NCI-H526 (cell line): ENCODE data around the gene FRRS1.
A peak's percentile ranks its signal among the peaks of the same experiment; 100 is the strongest.
"Not testable (repeated sequence)": the region's sequence is repeated elsewhere in the genome, so short reads cannot be mapped to it uniquely, and the experiment has no call there.

ENCODE experiments used
- DNase-seq, 2 experiments: peaks; one replicate each; lab custom pipeline; 2025; lab: John Stamatoyannopoulos, UW

FRRS1 gene

DNA sequence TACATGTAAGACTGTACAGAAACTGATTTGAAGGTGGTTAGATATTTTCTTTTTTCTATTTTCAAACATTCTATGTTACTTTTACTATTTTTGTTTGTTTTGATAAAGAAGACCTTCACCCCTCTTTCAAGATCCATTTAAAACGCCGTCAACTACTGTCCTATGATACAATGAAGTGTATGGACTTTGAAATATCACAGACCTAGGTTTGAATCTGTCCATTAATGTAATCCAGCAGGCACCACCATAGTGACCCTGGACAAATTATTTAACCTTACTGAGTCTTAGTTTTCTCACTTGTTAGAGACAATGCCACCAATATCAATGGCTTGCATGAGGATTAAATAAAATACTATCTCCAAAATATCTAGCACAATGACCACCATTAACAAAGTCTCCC lies 2.0 kb downstream of the FRRS1 start:
- no peak for DNase-seq

DNA sequence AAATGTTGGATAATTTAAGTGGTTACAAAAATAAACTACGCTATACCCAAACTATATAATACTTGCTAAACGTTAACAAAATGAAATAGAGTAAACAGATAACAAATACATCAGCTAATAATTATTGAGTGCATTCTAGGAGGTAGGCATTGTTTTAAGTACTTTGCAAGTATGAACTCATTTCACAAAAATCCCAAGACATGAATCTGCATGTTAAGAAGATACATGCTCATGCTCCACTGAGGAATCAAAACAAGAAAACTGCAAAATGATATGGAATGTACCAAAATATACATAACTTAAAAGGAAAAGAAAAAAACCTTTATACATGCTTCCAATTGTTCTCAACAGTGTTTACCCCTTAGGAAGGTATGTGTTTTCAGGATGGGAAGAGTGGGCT lies 2.5 kb downstream of the FRRS1 start:
- DNase-seq, result no peak

DNA sequence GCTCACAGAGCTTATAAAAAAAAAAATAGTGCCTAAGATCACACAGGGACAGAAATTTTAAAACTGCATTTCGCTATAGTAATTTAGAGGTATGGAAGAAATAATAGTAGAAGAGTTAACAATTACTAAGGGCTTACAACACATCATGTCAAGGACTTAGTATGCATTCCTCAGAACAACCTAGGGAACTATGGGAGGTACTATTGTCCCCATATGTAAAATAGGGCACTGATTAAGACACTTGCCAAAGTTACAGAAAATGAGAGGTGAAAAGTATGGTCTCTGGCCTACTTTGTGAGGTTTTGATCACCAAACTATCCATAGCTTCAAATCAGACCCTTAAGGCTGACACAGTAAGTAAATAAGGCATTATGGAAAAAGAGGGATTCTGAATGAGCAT lies 4.7 kb downstream of the FRRS1 start:
- no peak for DNase-seq

DNA sequence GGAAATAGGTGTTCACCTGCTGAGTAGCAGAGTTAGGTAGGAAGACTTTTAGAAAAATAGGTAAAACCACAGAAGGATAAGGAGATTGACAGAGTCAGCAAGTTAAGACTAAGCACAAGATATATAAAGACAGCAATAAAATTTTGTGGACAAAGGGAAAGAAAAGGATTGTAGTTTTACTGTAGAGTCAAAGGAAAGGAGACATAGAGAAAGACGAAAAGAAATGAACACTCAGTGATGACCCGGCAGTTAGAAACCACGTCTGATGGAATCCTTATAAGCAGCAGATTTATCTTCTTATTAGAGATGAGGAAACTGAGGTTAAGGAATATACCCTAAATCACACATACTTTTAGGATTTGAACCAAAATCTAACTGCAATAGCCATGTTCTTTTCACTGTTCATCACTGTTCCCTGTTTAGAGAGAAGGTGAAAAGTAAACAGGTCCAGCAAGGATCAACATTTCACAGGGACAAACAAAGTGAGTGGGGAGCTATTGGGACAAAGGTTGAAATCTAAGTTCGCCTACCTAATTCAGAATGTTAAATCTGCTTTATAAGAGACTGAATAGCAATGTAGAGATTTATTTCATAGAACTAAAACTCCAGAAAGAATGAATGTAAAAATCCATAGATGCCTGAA lies 6.8 kb downstream of the FRRS1 start:
- DNase-seq, result no peak

DNA sequence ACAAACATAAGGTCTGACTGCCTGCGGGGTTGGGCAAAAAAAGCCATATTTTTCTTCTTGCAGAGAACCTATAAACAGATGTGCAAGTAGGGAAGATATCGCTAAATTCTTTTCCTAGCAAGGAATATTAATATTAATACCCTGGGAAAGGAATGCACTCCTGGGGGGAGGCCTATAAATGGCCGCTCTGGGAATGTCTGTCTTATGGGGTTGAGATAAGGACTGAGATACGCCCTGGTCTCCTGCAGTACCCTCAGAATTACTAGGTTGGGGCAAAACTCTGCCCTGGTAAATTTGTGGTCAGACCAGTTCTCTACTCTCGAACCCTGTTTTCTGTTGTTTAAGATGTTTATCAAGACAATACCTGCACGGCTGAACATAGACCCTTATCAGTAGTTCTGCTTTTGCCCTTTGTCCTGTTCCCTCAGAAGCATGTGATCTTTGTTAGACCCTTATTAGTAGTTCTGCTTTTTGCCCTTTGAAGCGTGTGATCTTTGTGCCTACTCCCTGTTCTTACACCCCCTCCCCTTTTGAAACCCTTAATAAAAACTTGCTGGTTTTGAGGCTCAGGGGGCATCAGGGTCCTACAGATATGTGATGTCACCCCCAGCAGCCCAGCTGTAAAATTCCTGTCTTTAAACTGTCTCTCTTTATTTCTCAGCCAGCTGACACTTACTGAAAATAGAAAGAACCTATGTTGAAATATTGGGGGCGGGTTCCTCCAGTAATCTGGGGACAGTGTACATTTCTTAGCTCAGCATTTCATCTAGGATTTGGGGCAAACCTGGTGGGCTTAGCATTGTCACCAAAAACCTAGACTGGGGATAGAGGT lies 7.5 kb downstream of the FRRS1 start:
- not testable (repeated sequence) for DNase-seq

DNA sequence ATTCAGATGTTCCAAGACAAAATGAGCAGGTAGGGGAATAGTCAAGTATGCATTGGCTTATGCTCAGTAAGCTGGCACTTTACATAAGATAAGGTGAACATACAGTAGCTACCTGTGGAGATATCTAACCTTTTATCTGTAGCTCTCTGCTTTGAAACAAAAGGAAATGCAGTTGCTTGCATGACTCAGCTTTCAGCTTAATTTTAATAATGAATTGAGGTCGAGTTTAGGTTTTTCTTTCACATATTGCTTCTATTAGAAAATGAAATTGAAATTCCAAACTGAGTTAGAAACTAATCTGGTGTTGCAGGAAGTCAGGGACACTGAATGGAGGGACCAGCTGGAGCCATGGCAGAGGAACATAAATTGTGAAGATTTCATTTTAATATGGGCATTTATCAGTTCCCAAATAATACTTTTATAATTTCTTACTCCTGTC lies 8.3 kb downstream of the FRRS1 start:
- no peak for DNase-seq

DNA sequence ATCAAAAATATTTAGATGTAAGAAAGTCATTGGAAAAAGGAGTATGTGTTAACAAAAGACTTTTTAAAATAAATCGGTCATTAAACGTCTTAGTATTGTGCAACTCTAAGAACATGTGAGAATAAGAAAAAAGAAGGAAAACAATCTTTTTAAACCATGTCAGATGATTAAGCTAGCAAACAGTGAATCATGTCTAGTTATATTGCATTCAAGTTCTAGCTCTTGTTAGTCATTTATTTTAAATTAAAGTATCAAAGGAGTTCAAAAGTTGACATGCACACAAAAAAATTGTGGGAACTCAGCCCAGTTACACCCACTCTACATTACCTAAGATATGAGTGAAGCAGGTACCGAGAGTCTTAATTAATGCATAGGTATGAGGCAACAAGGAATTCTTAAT lies 9.8 kb downstream of the FRRS1 start:
- no peak for DNase-seq

DNA sequence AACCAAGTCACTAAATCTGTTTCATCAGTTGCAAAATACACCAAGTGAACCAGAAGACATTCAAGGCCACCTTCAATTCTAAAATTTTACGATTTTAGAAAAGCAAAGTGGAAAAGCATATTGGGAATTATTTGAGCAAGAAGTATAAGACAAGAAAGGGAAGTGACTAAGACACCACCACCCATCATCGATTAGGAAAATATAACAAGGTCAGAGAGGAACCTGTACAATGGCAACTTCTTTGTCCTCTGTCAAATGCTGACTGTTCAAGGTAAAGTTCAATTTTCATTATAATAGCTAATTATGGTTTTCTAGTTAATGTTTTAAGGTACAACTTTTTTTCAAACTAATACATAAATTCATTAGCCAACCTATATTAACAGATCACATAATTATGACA lies 10.8 kb downstream of the FRRS1 start:
- no peak for DNase-seq

DNA sequence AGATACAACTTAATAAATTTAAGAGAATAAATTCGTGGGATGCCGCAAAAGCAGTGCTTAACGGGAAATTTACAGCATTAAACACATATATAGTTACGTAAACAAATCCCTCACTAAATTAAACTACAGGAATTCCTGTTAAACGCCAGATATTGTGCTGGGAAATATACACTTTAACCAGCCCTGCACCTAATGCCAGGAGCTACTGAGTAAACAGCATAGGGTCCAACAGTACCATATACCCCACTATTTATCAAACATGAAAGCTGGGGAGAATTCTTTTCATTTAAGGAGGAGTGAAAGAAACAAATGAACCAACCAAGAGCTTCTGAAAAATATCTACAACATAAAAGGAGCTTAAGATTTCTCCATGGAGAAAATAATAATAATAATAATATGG lies 11.7 kb downstream of the FRRS1 start:
- no peak for DNase-seq

DNA sequence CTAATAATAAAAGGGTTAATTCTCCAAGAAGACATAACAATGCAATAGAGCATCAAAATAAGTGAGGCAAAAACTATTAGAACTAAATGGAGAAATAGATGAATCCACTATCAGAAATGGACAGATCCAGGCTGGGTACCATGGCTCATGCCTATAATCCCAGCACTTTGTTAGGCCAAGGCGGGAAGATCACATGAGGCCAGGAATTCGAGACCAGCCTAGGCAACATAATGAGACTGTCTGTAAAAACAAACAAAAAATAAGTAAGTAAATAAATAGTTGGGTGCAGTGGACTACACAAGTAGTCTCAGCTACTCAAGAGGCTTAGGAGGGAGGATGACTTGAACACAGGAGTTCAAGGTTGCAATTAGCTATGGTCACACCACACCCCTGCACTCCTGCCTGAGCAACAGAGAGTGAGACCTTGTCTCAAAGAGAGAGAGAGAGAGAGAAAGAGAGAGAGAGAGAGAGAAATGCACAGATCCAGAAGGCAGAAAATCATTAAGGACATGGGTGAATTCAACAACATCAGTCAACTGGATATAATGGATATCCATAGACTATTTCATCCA lies 12.3 kb downstream of the FRRS1 start:
- no peak for DNase-seq

DNA sequence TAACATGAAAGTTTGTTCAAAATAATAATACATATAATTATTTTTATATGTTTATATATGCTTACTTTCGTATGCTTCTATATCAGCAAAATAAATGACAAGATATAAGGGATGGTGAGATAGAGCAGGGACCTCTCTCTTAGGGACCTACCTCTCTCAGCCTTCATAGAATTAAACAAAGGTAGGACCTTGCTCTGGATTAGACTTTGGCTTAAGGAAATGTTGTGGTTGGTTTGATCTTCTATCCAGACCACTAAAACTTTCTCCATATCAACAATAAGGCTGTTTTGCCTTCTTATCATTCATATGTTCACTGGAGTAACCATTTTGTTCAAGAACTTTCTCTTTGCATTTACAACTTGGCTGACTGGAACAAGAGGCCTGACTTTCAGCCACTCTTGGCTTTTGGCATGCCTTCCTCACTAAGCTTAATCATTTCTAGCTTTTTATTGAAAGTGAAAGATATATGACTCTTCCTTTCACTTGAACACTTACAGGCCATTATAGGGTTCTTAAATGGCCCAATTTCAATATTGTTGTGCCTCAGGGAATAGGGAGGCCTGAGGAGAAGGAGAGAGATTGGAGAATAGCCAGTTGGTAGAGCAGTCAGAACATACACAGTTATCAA lies 14.4 kb downstream of the FRRS1 start:
- DNase-seq, result no peak

DNA sequence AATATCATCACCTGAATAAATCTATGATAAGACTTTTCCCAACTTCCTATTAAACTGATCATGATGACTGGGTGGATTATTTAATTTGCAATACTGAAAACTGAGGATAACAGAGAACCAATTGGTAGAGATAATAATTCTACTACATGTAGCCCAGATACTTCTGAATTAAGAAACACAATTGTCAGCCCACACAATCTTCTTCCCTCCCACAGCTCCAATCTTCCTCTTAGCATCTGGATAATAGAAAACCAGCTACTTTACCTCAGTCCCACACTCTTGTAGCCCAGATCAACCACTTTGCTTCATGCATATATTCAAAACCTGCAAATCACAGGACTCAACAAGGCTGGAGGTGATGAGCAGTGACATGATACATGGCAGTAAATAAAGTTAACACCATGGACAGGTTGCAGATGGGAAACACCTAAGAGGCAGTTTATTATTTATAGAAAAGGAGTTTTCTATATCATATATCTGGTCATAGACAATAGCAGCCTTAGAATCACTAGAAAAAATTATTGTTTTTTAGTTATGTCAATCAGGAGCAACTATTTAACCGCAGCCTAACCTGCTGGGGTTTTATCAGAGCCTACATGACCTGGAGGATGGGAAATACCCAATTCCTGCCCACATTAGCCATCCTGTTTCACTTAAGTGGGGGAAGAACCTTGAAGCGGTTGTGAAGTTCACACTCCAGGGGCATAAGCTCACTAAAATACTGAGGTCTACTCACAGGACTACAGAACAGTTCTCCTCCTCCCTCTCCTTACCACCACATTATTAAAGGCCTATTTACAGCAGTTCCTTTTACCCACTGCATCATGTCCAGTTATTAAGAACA lies 16.7 kb downstream of the FRRS1 start:
- no peak for DNase-seq

DNA sequence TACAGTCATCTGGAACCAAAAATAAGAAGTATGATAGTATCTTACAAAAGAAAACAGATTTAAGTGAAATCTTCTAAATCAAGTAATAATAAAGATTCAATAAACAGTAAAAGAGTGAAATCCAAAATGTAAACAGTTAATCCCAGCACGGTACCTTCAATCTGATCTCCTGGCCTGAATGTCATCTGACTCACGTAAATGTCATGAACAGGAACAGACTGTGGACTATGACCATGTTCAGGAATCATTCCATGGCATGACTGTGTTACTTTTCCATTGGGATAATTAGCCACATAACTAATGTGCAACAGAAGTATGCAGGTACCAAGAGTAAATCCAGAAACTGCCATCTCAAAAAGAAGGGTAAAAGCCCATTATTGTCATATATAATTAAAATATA lies 18.0 kb downstream of the FRRS1 start:
- DNase-seq, result no peak

DNA sequence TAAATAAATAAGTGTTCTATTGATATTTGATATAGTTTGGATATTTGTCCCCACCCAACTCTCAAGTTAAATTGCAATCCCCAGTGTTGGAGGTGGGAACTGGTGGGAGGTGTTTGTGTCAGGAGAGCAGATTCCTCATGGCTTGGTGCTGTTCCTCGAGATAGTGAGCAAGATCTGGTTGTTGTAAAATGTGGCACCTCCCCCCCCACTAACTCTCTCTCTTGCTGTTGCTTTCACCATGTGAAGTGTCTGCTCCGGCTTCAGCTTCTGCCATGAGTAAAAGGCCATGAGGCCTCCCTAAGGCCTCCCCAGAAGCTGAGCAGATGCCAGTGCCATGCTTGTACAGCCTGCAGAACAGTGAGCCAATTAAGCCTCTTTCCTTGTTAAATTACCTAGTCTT lies 20.8 kb downstream of the FRRS1 start:
- no peak for DNase-seq

DNA sequence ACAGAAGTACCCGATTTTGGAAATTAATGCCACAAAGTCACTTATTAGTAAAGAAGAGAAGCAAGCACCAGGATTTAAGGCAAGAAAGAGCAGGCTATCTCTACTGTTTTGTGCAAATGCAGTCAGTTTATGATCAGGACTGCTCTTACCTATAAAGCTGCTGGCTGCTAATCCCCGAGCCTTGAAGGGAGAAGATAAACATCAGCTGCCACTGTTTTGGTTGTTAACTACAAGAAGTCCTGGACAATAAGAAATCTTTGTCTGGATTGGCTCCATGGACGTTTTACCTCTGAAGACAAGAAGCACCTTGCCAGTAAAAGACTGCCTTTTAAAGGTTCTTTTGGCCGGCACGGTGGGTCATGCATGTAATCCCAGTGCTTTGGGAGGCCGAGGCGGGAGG lies 21.4 kb downstream of the FRRS1 start:
- DNase-seq, result no peak

DNA sequence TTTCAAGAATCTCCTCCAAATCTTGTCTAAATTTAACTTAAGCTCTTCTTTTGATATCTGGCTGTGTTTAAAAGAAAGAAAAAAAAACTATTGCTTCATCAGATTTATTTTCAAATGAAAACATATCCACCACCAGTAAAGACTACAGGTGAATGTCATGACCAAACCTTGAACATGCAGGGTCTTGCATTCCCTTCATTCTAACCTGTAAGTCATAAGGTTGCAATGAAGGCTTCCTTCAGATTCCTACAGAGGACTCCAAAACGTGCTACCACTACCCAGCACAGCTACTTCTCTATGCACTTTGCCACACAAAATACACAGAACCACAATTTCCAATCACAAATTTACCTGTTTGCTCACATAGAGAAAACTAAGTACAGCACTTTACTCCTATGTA lies 26.3 kb downstream of the FRRS1 start:
- DNase-seq, result no peak

DNA sequence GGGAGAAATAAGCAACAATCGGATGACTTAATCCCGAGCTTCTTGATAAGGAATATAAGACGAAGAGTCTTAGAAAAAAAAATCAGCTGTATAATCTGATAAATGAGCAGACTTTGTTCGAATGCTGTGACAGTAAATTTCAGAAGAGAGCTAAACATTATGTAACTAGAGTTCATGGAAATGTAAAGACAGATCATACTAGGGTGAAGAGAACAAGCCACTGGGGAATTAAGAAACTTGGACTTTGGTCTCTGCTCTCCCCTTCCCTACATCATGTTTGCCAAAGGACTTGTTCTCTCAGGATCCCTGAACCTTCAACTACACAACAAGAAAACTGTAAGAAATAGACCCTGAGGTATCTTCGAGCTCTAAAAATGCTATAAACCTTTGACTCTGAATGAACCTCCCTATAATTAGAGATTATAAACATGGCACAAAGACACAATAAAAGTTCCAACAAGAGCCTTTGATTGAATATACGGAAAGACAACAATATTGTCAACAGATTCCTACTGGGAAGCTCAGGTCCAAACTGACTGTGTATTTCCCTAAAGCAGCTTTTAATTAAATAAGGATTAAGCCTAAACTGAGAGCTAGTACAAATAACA lies 27.5 kb downstream of the FRRS1 start:
- peak; percentile 60 to 66 for DNase-seq

DNA sequence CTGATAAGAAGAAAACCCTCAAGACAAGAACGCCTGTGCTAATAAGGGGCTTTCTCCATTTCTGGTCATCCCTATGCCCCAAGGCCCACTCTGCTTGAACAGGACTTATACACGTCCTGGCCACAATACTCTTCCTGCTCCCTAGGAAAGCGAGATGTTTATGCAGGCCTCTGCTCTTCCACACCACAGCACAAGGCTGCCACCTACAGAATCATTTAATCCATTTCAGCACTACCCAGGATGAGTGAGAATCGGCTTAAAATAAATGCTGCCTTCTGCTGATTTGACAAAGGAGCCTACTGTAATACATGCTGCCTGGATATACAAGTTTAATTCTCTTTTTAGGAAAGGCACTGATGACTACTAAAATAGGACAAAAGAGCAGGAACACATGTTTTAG lies 29.4 kb downstream of the FRRS1 start:
- DNase-seq, result peak; percentile 54 to 77

DNA sequence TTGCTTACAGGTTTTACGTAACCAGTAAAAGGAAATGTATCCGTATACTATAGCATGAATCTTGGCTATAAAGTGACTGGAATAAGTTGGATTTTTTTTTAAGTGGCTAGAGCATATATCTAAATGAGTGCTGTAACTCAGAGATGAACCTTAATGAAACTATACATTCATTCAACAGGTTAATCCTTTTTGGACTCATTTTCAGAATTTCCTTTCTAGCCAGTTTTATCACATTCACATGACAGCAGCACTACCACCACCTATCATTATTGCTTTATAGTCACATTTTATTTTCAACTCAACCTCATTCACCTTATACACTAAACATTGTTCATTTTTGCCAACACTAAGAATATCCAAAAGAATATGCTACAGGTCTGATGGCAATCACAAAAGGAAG lies 30.6 kb downstream of the FRRS1 start:
- no peak for DNase-seq

DNA sequence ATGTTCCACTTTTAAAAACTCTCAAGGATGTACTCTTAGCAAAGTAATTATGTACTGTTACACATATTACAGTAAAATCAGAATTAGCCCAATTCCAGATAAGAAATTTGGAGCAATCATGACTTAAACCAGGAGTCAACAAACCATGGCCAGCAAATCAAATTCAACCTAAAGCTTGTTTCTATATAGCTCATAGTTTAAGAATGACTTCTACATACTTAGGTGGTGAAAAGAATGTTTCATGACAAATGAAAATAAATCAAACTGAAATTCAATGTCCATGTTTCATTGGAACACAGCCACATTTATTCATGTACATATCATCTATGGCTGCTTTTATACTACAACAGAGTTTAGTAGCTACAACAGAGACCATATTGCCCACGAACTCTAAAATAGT lies 35.1 kb downstream of the FRRS1 start:
- DNase-seq, result no peak

DNA sequence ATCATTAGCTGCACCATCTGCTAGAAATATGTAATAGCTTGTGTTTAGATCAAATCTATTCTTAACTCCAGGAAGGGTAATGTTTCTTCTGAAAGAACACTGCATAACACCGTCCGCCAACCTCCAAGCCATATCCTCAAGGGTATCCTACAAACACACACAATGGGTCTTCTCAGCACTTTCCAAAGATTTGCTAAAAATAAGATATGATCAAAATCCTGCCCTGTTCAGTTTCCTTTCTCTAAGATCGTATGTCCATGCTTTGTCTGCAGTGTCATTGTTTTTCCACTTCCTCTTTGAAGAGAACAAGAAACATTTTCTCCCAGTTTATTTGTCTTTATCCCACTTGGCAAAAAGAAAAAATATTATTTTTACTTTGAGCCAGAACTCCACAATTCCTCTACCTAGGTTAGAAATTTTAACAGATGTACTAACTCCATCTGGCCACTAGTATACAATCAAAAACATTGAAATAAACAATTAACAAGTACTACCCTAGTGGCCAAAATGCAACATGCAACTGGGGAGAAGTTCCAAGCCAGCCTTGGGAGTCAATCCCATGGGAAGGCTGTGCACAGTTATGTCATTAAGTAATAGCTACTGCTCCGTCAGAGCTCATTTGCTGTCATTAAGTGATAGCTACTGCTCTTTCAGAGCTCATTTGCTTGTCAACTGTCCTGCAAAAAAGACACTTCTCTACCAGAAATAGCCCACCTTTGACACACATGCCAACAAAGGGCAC lies 37.8 kb downstream of the FRRS1 start:
- DNase-seq, result peak; percentile 6 to 37
